H9 (cell line): ENCODE results near the gene MFSD2B. TPM values are rescaled to one million over a fixed set of nuclear protein-coding genes. Genes with fewer than 3 reads are reported as not detected.

ENCODE experiments used
- DNase-seq: peaks from one replicate; pipeline ENCODE4 v3.0.0-alpha.2; 2017
- H2AFZ ChIP-seq: one replicate; pipeline ENCODE4 v1.6.1; 2013; ENCODE audit warnings: mild to moderate bottlenecking, low read length, control low read depth, moderate library complexity
- H2AK5ac ChIP-seq: 2 replicates; pipeline ENCODE4 v1.6.1; 2013; ENCODE audit warnings: low read length, control low read depth, mixed read lengths; ENCODE audit not compliant: insufficient read length
- H2BK120ac ChIP-seq: one replicate; pipeline ENCODE4 v1.6.1; 2013; ENCODE audit warnings: low read depth, mild to moderate bottlenecking, low read length, control low read depth, inconsistent platforms; ENCODE audit not compliant: poor library complexity, severe bottlenecking
- H2BK12ac ChIP-seq: 2 replicates; pipeline ENCODE4 v1.6.1; 2013; ENCODE audit warnings: low read length, control low read depth, mixed read lengths, low read depth; ENCODE audit not compliant: insufficient read length
- H2BK15ac ChIP-seq: 2 replicates; pipeline ENCODE4 v1.6.1; 2013; ENCODE audit warnings: low read depth, low read length, control low read depth
- H2BK20ac ChIP-seq: one replicate; pipeline ENCODE4 v1.6.1; 2013; ENCODE audit warnings: low read depth, mild to moderate bottlenecking, low read length, control low read depth, inconsistent platforms; ENCODE audit not compliant: poor library complexity, severe bottlenecking
- H2BK5ac ChIP-seq: 2 replicates; pipeline ENCODE4 v1.6.1; 2013; ENCODE audit warnings: low read length, control low read depth, mixed read lengths; ENCODE audit not compliant: insufficient read length
- H3K14ac ChIP-seq: 2 replicates; pipeline ENCODE4 v1.6.1; 2013; ENCODE audit warnings: low read length, control low read depth; ENCODE audit not compliant: insufficient read depth
- H3K18ac ChIP-seq: 2 replicates; pipeline ENCODE4 v1.6.1; 2013; ENCODE audit warnings: low read depth, mild to moderate bottlenecking, mixed read lengths, low read length, control low read depth; ENCODE audit not compliant: insufficient read length
- H3K23ac ChIP-seq: 2 replicates; pipeline ENCODE4 v1.6.1; 2013; ENCODE audit warnings: low read length, control low read depth, mixed read lengths, low read depth; ENCODE audit not compliant: insufficient read length
- H3K23me2 ChIP-seq: 2 replicates; pipeline ENCODE4 v1.6.1; 2013; ENCODE audit warnings: low read depth, mild to moderate bottlenecking, mixed read lengths, low read length, control low read depth; ENCODE audit not compliant: insufficient read length, poor library complexity, severe bottlenecking
- H3K27ac ChIP-seq: 2 replicates; pipeline ENCODE4 v1.5.1; 2013; ENCODE audit warnings: low read length, control low read depth, mixed read lengths, low read depth; ENCODE audit not compliant: insufficient read length
- H3K27me3 ChIP-seq: 2 replicates; pipeline ENCODE4 v1.6.1; 2013; ENCODE audit warnings: low read length, control low read depth, inconsistent platforms; ENCODE audit not compliant: insufficient read depth
- H3K4ac ChIP-seq: 2 replicates; pipeline ENCODE4 v1.6.1; 2013; ENCODE audit warnings: low read depth, mild to moderate bottlenecking, control low read depth, inconsistent platforms, low read length, moderate library complexity
- H3K4me1 ChIP-seq: 2 replicates; pipeline ENCODE4 v1.6.1; 2013; ENCODE audit warnings: low read length, control low read depth, inconsistent platforms; ENCODE audit not compliant: insufficient read depth
- H3K4me2 ChIP-seq: 2 replicates; pipeline ENCODE4 v1.6.1; 2013; ENCODE audit warnings: low read length, control low read depth, mixed read lengths; ENCODE audit not compliant: insufficient read length, insufficient read depth
- H3K56ac ChIP-seq: 2 replicates; pipeline ENCODE4 v1.6.1; 2013; ENCODE audit warnings: low read depth, mild to moderate bottlenecking, mixed read lengths, low read length, control low read depth; ENCODE audit not compliant: insufficient read length
- H3K79me1 ChIP-seq: 2 replicates; pipeline ENCODE4 v1.6.1; 2013; ENCODE audit warnings: low read depth, mild to moderate bottlenecking, moderate library complexity, low read length, control low read depth, inconsistent platforms; ENCODE audit not compliant: insufficient read depth, poor library complexity, severe bottlenecking
- H3K79me2 ChIP-seq: 2 replicates; pipeline ENCODE4 v1.6.1; 2013; ENCODE audit warnings: low read length, control low read depth, inconsistent platforms; ENCODE audit not compliant: insufficient read depth
- H3K9ac ChIP-seq: 2 replicates; pipeline ENCODE4 v1.6.1; 2013; ENCODE audit warnings: low read length, control low read depth, mixed read lengths; ENCODE audit not compliant: insufficient read length; ENCODE audit errors: extremely low read depth
- H3K9me3 ChIP-seq: one replicate; pipeline ENCODE4 v1.6.1; 2013; ENCODE audit warnings: low read depth, low read length, inconsistent platforms; ENCODE audit not compliant: control insufficient read depth
- H3T11ph ChIP-seq: one replicate; pipeline ENCODE4 v1.6.1; 2013; ENCODE audit warnings: mild to moderate bottlenecking, low read length, control low read depth, inconsistent platforms
- H4K20me1 ChIP-seq: one replicate; pipeline ENCODE4 v1.6.1; 2013; ENCODE audit not compliant: control insufficient read depth, insufficient read length, insufficient read depth
- H4K5ac ChIP-seq: 2 replicates; pipeline ENCODE4 v1.6.1; 2013; ENCODE audit warnings: low read depth, mild to moderate bottlenecking, mixed read lengths, low read length, control low read depth; ENCODE audit not compliant: insufficient read length
- H4K8ac ChIP-seq: replicated peaks from 2 replicates; pipeline ENCODE4 v1.6.1; 2013; ENCODE audit warnings: low read length, control low read depth, mixed read lengths, low read depth; ENCODE audit not compliant: insufficient read length
- H4K91ac ChIP-seq: 2 replicates; pipeline ENCODE4 v1.6.1; 2013; ENCODE audit warnings: low read depth, mild to moderate bottlenecking, moderate library complexity, mixed read lengths, low read length, control low read depth; ENCODE audit not compliant: insufficient read length
- H3K27ac Mint-ChIP-seq, 3 experiments: 2 replicates in 2 of 3; 3 replicates in 1 of 3; pipeline ENCODE4 v1.8.0; 2020 to 2021; ENCODE audit warnings: mixed read lengths in 3 of 3, mild to moderate bottlenecking in 1 of 3, moderate library complexity in 1 of 3
- H3K27me3 Mint-ChIP-seq: 2 replicates; pipeline ENCODE4 v1.8.0; 2021; ENCODE audit warnings: low read depth, mild to moderate bottlenecking, moderate library complexity, mixed read lengths
- H3K36me3 Mint-ChIP-seq, 3 experiments: 2 replicates in 2 of 3; 3 replicates in 1 of 3; pipeline ENCODE4 v1.8.0; 2020 to 2021; ENCODE audit warnings: low read depth in 3 of 3, mixed read lengths in 3 of 3; ENCODE audit not compliant: insufficient read depth in 1 of 3
- H3K4me1 Mint-ChIP-seq, 2 experiments: 2 replicates each; pipeline ENCODE4 v1.8.0; 2020; ENCODE audit warnings: mixed read lengths in 2 of 2
- H3K4me3 Mint-ChIP-seq, 2 experiments: 2 replicates in 1 of 2; 3 replicates in 1 of 2; pipeline ENCODE4 v1.8.0; 2020 to 2021; ENCODE audit warnings: mild to moderate bottlenecking in 2 of 2, mixed read lengths in 2 of 2, moderate library complexity in 1 of 2
- H3K9me3 Mint-ChIP-seq, 2 experiments: 2 replicates in 1 of 2; 3 replicates in 1 of 2; pipeline ENCODE4 v1.8.0; 2020; ENCODE audit warnings: mild to moderate bottlenecking in 2 of 2, mixed read lengths in 2 of 2, moderate library complexity in 1 of 2
- CTCF ChIP-seq: fragments of 200-600 bp; sonication (generic); conservative IDR thresholded peaks from 3 replicates; pipeline ENCODE4 v1.8.0; 2021; ENCODE audit warnings: antibody characterized with exemption, mild to moderate bottlenecking
- WGBS: extraction: QIAGEN DNeasy Blood & Tissue Kit; methylation state at CpG from one replicate; pipeline ENCODE4 v1.1.7; 2013; ENCODE audit warnings: missing lambda C conversion rate, low lambda C conversion rate, mixed read lengths; ENCODE audit not compliant: insufficient read length; ENCODE audit errors: extremely low coverage; 5-methylcytosine and 5-hydroxymethylcytosine counted together
- total RNA-seq: library from RNA; stranded (reverse); gene quantifications from 2 replicates; pipeline ENCODE4 v1.2.1, GENCODE V29; 2021

The MFSD2B gene
- total RNA-seq, 1 experiment from 2014 or later: 1.3 TPM

GRCh38 chr2:24022975-24023575 is 13.2 kb downstream of the MFSD2B start:
- Histone ChIP-seq H4K5ac (no peak overlapping the region), H4K20me1 (no peaks in the 10 kb centered on the region), H2BK5ac (no peak overlapping the region), H2BK120ac (no peak overlapping the region), H3K23ac (no peak overlapping the region), H3K79me2 (no peaks in the 10 kb centered on the region; the same call in 1 of the 2 replicates), H2BK12ac (no peak overlapping the region), H3K56ac (no peak overlapping the region), H3K27me3 (no peaks in the 10 kb centered on the region), H3K4me2 (no peak overlapping the region), H3T11ph (no peak overlapping the region), H3K23me2 (no peaks in the 10 kb centered on the region), H3K27ac (no peak overlapping the region), H3K4me1 (peaks cover 15% of the 10 kb centered on the region; the same call in 1 of the 2 replicates), H3K18ac (no peak overlapping the region), H3K4ac (no peak overlapping the region), H2AFZ (no peak overlapping the region), H4K91ac (no peak overlapping the region), H2AK5ac (no peak overlapping the region), H3K79me1 (no peaks in the 10 kb centered on the region), H2BK20ac (no peak overlapping the region), H3K14ac (no peak overlapping the region), H4K8ac (no peak overlapping the region), H2BK15ac (no peak overlapping the region), H3K9ac (no peak overlapping the region), H3K9me3 (no peaks in the 10 kb centered on the region)
- Mint-ChIP-seq H3K9me3 (0 out of 5 replicates have a peak, but pooled peaks cover 0 to 3% of the 10 kb centered on the region in 2 experiments), H3K4me1 (peaks cover 52 to 54% of the 10 kb centered on the region in 2 experiments), H3K36me3 (peaks cover 28 to 39% (median 29%) of the 10 kb centered on the region in 3 experiments), H3K27ac (peak overlapping the region in 2 of 3 experiments; percentile 71 to 87; a peak in 3 of 7 replicates), H3K27me3 (no peaks in the 10 kb centered on the region), H3K4me3 (no peak overlapping the region; a peak in 1 of 5 replicates)
- no CpG with 5 or more reads among the region's 16 CpGs for WGBS
- DNase-seq: no peak
- TF ChIP-seq CTCF: no peak
